ENCODE results near the gene NOP53. TPM values are rescaled to one million over a fixed set of nuclear protein-coding genes. Genes with fewer than 3 reads are reported as not detected.
"Not testable (repeated sequence)": the region's sequence is repeated elsewhere in the genome, so short reads cannot be mapped to it uniquely, and the experiment has no call there.

NOP53 gene
- total and polyA plus RNA-seq, 2 of the 13 experiments (the other 11 are each of a cell fraction or from before 2014, with no cell fraction given): 53.9 to 141 TPM

DNA sequence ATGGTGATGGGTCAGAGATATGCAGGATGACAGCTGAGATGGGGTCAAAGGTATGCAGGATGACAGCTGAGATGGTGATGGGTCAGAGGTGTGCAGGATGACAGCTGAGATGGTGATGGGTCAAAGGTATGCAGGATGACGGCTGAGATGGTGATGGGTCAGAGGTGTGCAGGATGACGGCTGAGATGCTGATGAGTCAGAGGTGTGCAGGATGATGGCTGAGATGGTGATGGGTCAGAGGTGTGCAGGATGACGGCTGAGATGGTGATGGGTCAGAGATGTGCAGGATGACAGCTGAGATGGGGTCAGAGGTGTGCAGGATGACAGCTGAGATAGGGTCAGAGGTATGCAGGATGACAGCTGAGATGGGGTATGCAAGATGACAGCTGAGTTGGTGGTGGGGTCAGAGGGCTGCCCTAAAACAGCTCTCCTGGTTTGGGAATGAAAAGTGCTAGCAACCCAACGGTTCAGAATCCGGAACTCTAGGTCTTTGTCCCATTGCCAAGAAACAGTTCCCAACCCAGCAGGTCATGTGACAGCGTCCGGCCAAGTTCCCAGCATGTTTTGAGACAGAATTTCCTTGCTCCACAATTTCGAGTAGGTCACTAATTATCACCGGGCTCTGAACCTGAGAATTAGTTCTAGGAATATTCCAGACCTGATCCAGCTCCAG, 36.4 kb downstream of the NOP53 start (continued):
- TF ChIP-seq, protein P1, sequence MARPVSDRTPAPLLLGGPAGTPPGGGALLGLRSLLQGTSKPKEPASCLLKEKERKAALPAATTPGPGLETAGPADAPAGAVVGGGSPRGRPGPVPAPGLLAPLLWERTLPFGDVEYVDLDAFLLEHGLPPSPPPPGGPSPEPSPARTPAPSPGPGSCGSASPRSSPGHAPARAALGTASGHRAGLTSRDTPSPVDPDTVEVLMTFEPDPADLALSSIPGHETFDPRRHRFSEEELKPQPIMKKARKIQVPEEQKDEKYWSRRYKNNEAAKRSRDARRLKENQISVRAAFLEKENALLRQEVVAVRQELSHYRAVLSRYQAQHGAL (CRISPR knock-in tag; IDR thresholded peaks at IDR 0.05; ENCODE audit: not compliant biosample characterization): no peak
- TF ChIP-seq SMAD1 (CRISPR knock-in tag; IDR thresholded peaks at IDR 0.05; ENCODE audit: borderline replicate concordance, low read depth) (no peak), NFE2 (CRISPR knock-in tag; IDR thresholded peaks at IDR 0.05) (no peak), ZFYVE20 (CRISPR knock-in tag; IDR thresholded peaks at IDR 0.05; ENCODE audit: borderline replicate concordance, low read depth) (no peak)

DNA sequence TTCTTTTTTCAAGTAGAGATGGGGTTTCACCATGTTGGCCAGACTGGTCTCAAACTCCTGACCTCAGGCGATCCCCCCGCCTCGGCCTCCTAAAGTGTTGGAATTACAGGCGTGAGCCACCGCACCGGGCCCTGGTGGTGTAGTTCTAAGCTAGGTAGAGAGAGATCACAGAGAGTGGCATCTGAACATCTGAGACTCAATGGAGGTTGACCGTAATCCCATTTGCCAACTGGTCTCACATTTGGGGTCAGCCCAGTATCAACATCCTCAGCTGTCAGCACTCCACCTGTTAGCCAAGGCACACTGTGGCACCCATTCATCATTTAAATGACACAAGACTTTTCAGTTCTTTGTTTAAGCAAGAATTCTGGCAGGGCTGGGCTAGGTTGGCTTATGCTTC, 41.2 kb downstream of the NOP53 start:
- no peak for TF ChIP-seq IRF2 (CRISPR knock-in tag; IDR thresholded peaks at IDR 0.05)
- TF ChIP-seq CREM (IDR thresholded peaks at IDR 0.05): no peak
- no peak for TF ChIP-seq CREM (CRISPR knock-in tag; IDR thresholded peaks at IDR 0.05)
- TF ChIP-seq JARID2 (CRISPR knock-in tag; IDR thresholded peaks at IDR 0.05; ENCODE audit: insufficient replicate concordance): no peak
- TF ChIP-seq FOXM1 (CRISPR knock-in tag; IDR thresholded peaks at IDR 0.05): no peak
- no peak for TF ChIP-seq ZNF224 (CRISPR knock-in tag; IDR thresholded peaks at IDR 0.05)
- TF ChIP-seq PAF1 (CRISPR knock-in tag; IDR thresholded peaks at IDR 0.05): no peak
- no peak for TF ChIP-seq SATB2 (CRISPR knock-in tag; IDR thresholded peaks at IDR 0.05)
- H3K9ac ChIP-seq (ENCODE audit: insufficient read depth, low read depth, low read length): no peak overlapping the region
- in situ Hi-C loops (cut with HindIII; ENCODE audit: extremely low pct_ligation_motif_present, low pct_unique_long_range_greater_than_20kb): no loop called here
- H4K20me1 ChIP-seq (ENCODE audit: insufficient read depth, low read length): no peaks in the 10 kb centered on the region
- no peak overlapping the region for H3K27ac ChIP-seq (ENCODE audit: extremely low read length, insufficient read depth, low read length)
- ATAC-seq: no peak
- POLR2A ChIA-PET: no interaction called here
- no peak for FAIRE-seq
- whole genome bisulfite sequencing (ENCODE audit: low lambda C conversion rate): 100% methylated on average over 7 of the region's 7 CpGs
- no TSS peak for BruUV-seq (replicated peaks)
- H3K36me3 ChIP-seq (replicated peaks in 1 of 2; ENCODE audit: control insufficient read depth in 1 of 2, insufficient read depth in 2 of 2, low read length in 2 of 2): peaks cover 1 to 12% of the 10 kb centered on the region in 2 experiments; a peak in 3 of 5 replicates
- no peak for DNase-seq (ENCODE audit: low spot score)
- CTCF ChIA-PET (ENCODE audit: low intra/inter-chr PET ratio, low total read pairs): interaction anchor here (3.6 kb wide), 1 partner anchor 20 kb away, joined by 47 read pairs; no protein-coding TSS in a partner anchor
- H3K4me2 ChIP-seq (ENCODE audit: low read depth, low read length): no peak overlapping the region
- no peak overlapping the region for H2AFZ ChIP-seq (ENCODE audit: low read length)
- H3K27me3 ChIP-seq (ENCODE audit: control insufficient read depth in 1 of 2, insufficient read depth in 2 of 2, low read length in 2 of 2): no peaks in the 10 kb centered on the region
- no peak overlapping the region for H3K4me3 ChIP-seq (replicated peaks in 1 of 3; ENCODE audit: insufficient read depth in 1 of 3, low read depth in 2 of 3, low read length in 3 of 3)
- no peaks in the 10 kb centered on the region for H3K79me2 ChIP-seq (ENCODE audit: insufficient read depth, low read length)
- H3K4me1 ChIP-seq (ENCODE audit: insufficient read depth, low read length): no peaks in the 10 kb centered on the region
- intact Hi-C loops (cut with micrococcal nuclease; ENCODE audit: unreplicated experiment): no loop called here
- no peaks in the 10 kb centered on the region for H3K9me3 ChIP-seq (ENCODE audit: low read length)

DNA sequence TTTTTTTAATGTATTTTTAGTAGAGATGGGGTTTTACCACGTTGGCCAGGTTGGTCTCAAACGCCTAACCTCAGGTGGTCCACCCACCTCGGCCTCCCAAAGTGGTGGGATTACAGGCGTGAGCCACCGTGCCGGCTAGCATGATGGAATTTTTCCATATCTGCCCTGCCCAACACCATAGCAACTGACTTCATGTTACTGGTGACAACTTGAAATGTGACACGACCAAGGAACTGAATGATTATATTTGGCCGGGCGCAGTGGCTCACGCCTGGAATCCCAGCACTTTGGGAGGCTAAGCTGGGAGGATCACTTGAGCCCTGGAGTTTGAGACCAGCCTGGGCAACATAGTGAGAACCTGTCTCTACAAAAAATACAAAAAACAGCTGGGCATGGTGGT, 42.0 kb downstream of the NOP53 start:
- in situ Hi-C loops (cut with HindIII; ENCODE audit: extremely low pct_ligation_motif_present, low pct_unique_long_range_greater_than_20kb); H3K4me1 ChIP-seq (ENCODE audit: insufficient read depth, low read length); H4K20me1 ChIP-seq (ENCODE audit: insufficient read depth, low read length); POLR2A ChIA-PET; BruUV-seq (replicated peaks); intact Hi-C loops (cut with micrococcal nuclease; ENCODE audit: unreplicated experiment); H3K4me3 ChIP-seq (replicated peaks in 1 of 3; ENCODE audit: insufficient read depth in 1 of 3, low read depth in 2 of 3, low read length in 3 of 3); H3K27me3 ChIP-seq (ENCODE audit: control insufficient read depth in 1 of 2, insufficient read depth in 2 of 2, low read length in 2 of 2); DNase-seq (ENCODE audit: low spot score); H3K9ac ChIP-seq (ENCODE audit: insufficient read depth, low read depth, low read length); H3K9me3 ChIP-seq (ENCODE audit: low read length); H3K27ac ChIP-seq (ENCODE audit: extremely low read length, insufficient read depth, low read length); H3K36me3 ChIP-seq (replicated peaks in 1 of 2; ENCODE audit: control insufficient read depth in 1 of 2, insufficient read depth in 2 of 2, low read length in 2 of 2); H2AFZ ChIP-seq (ENCODE audit: low read length); H3K79me2 ChIP-seq (ENCODE audit: insufficient read depth, low read length); H3K4me2 ChIP-seq (ENCODE audit: low read depth, low read length); FAIRE-seq; ATAC-seq: not testable (repeated sequence)
- CTCF ChIA-PET (ENCODE audit: low intra/inter-chr PET ratio, low total read pairs): interaction anchor here (1.9 to 3.6 kb wide), 3 partner anchors 21 to 76 kb away, joined by 4 to 47 read pairs (median 6); partner anchors contain the start of gene EHD2
- 84% methylated on average over 9 of the region's 10 CpGs for WGBS (ENCODE audit: low lambda C conversion rate)
